ENCODE results near the gene ANGPTL7.

GRCh38 chr1:11144570-11145256 is 44.4 kb upstream of the ANGPTL7 start:
- TF ChIP-seq EZH2 (IDR thresholded peaks at IDR 0.05; ENCODE audit: insufficient read depth, poor library complexity, severe bottlenecking) (no peak), EZH2phosphoT487 (IDR thresholded peaks at IDR 0.05; ENCODE audit: insufficient read depth, low read depth) (no peak)
